ENCODE results near the gene DAPP1. TPM values are rescaled to one million over a fixed set of nuclear protein-coding genes. Genes with fewer than 3 reads are reported as not detected.

The DAPP1 gene
- total and polyA plus RNA-seq, 2 donors (not counting 3 experiments of a cell fraction or from before 2014, with no cell fraction given) = not detected

- dilution Hi-C loops (cut with MboI; ENCODE audit: extremely low pct_ligation_motif_present, low sequenced_read_pairs) = no loop called here
Observed at GRCh38 chr4:99843413-99843812, 26.8 kb downstream of the DAPP1 start.

More at GRCh38 chr4:99843413-99843812, 26.8 kb downstream of the DAPP1 start:
- no peaks in the 10 kb centered on the region for H3K9me1 ChIP-seq (replicated peaks; ENCODE audit: control insufficient read depth, extremely low read depth, insufficient read depth, low read length)
- no peaks in the 10 kb centered on the region for H4K20me1 ChIP-seq (replicated peaks; ENCODE audit: control insufficient read depth, extremely low read depth, insufficient read depth, low read length)
- no peak overlapping the region for H3K27ac ChIP-seq (ENCODE audit: insufficient read depth, low read depth, low read length)
- no peaks in the 10 kb centered on the region for H3K27me3 ChIP-seq (ENCODE audit: control insufficient read depth in 2 of 2, insufficient read depth in 2 of 2, low read length in 2 of 2)
- H3K4me3 ChIP-seq (replicated peaks in 1 of 3; ENCODE audit: insufficient read depth in 1 of 3, low read depth in 1 of 3, low read length in 3 of 3) = no peak overlapping the region
- H3K9ac ChIP-seq (replicated peaks; ENCODE audit: extremely low read depth, insufficient read depth, low read length) = no peak overlapping the region
- no TSS peak for BruUV-seq (replicated peaks)
- no peaks in the 10 kb centered on the region for H3K36me3 ChIP-seq (ENCODE audit: control insufficient read depth in 2 of 2, extremely low read depth in 1 of 2, insufficient read depth in 2 of 2, low read length in 2 of 2)
- CTCF ChIA-PET = no interaction called here
- POLR2A ChIA-PET = no interaction called here
- TF ChIP-seq FOS (IDR thresholded peaks at IDR 0.05; ENCODE audit: borderline replicate concordance, insufficient read depth, low read length) = no peak
- TF ChIP-seq EZH2 (IDR thresholded peaks at IDR 0.05; ENCODE audit: borderline replicate concordance, low read depth, low read length, severe bottlenecking) = no peak
- TF ChIP-seq CTCF (IDR thresholded peaks at IDR 0.05; ENCODE audit: extremely low read depth in 1 of 2, insufficient read depth in 1 of 2, low read depth in 1 of 2, low read length in 2 of 2) = no peak
- no peak for TF ChIP-seq MAX (IDR thresholded peaks at IDR 0.05; ENCODE audit: insufficient read depth, insufficient read length)
- H3K79me2 ChIP-seq (ENCODE audit: control insufficient read depth, insufficient read depth, low read length) = no peaks in the 10 kb centered on the region
- intact Hi-C loops (cut with micrococcal nuclease) = no loop called here
- no peaks in the 10 kb centered on the region for H3K9me3 ChIP-seq (replicated peaks; ENCODE audit: control insufficient read depth, insufficient read depth, low read length)
- no peak overlapping the region for H2AFZ ChIP-seq (ENCODE audit: low read depth, low read length)
- H3K4me1 ChIP-seq (ENCODE audit: control insufficient read depth, extremely low read depth, insufficient read depth, low read length) = no peaks in the 10 kb centered on the region
- no peak overlapping the region for H3K4me2 ChIP-seq (ENCODE audit: insufficient read depth, low read length)
- no peak for DNase-seq (ENCODE audit: low read depth, low spot score)
- no peak for FAIRE-seq
